ENCODE results near the gene GLA.

The GLA gene

DNA sequence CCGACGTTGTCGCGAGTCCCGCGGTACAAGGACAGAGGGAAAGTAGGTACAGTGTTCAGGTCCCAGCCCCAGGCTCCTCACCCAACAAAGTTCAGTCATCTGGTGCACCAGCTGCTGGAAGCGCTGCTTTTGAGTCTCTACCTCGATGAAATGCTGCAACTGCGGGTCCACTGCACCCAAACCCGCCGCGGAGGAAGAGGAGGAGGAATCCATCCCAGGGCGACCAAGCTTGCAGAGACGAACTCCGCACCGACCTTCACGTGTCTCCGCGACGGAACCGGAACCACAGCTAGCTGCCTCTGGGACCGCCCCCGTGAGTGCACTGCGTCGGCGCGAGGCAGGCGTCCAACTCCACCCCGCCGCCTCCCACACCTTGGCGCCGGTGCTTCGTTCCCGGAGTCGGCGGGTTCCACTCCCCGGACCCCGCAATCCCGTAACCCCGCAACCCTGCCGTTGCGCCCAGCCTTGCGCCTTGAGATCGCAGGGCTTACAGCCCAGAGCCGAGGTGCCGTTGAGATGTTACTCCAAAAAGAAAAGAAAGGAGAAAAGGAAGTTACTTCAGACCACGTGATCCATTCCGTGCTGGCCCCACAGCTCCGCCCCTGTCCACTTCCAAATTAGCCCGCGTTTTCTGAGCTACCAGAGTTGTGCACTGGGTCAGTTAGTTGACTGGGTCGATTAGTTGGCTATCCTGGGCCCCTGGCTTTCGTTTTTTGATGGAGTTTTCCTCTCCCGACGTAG is 59.1 kb downstream of the GLA start, which contains the start of gene TIMM8A:
Gene TIMM8A, minus strand, starts transcription at position 291 of the 741 bp plus-strand sequence. Its CDS starts 78 bp downstream, at position 213.
- peaks cover 14% of the 10 kb centered on the region for H3K4me1 ChIP-seq (ENCODE audit: low read length)
- H3K27ac ChIP-seq (ENCODE audit: low read length) = peak within 1 kb of the TSS; percentile 75
- peak within 1 kb of the TSS; percentile 98 for H3K4me3 ChIP-seq (ENCODE audit: low read length)
- H2AFZ ChIP-seq (ENCODE audit: low read depth, low read length) = peak within 1 kb of the TSS; percentile 98
- H3K4me2 ChIP-seq (ENCODE audit: low read length) = peak within 1 kb of the TSS; percentile 74
- TF ChIP-seq, protein P1, sequence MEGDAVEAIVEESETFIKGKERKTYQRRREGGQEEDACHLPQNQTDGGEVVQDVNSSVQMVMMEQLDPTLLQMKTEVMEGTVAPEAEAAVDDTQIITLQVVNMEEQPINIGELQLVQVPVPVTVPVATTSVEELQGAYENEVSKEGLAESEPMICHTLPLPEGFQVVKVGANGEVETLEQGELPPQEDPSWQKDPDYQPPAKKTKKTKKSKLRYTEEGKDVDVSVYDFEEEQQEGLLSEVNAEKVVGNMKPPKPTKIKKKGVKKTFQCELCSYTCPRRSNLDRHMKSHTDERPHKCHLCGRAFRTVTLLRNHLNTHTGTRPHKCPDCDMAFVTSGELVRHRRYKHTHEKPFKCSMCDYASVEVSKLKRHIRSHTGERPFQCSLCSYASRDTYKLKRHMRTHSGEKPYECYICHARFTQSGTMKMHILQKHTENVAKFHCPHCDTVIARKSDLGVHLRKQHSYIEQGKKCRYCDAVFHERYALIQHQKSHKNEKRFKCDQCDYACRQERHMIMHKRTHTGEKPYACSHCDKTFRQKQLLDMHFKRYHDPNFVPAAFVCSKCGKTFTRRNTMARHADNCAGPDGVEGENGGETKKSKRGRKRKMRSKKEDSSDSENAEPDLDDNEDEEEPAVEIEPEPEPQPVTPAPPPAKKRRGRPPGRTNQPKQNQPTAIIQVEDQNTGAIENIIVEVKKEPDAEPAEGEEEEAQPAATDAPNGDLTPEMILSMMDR (IDR thresholded peaks at IDR 0.05; ENCODE audit: low read depth, low read length) = no peak
- no peak for TF ChIP-seq EZH2phosphoT487 (IDR thresholded peaks at IDR 0.05; ENCODE audit: low read depth)
- no peaks in the 10 kb centered on the region for H3K9me3 ChIP-seq (ENCODE audit: insufficient read depth, low read length)
- H3K27me3 ChIP-seq (ENCODE audit: low read depth, low read length) = no peaks in the 10 kb centered on the region
- H3K9ac ChIP-seq (ENCODE audit: low read length) = peak within 1 kb of the TSS; percentile 91
- H3K36me3 ChIP-seq (replicated peaks; ENCODE audit: low read depth, low read length) = peaks cover 15% of the 10 kb centered on the region
- H3K79me2 ChIP-seq (ENCODE audit: low read length) = peaks cover 50% of the 10 kb centered on the region
- no peaks in the 10 kb centered on the region for H4K20me1 ChIP-seq (ENCODE audit: insufficient read depth, low read length)

DNA sequence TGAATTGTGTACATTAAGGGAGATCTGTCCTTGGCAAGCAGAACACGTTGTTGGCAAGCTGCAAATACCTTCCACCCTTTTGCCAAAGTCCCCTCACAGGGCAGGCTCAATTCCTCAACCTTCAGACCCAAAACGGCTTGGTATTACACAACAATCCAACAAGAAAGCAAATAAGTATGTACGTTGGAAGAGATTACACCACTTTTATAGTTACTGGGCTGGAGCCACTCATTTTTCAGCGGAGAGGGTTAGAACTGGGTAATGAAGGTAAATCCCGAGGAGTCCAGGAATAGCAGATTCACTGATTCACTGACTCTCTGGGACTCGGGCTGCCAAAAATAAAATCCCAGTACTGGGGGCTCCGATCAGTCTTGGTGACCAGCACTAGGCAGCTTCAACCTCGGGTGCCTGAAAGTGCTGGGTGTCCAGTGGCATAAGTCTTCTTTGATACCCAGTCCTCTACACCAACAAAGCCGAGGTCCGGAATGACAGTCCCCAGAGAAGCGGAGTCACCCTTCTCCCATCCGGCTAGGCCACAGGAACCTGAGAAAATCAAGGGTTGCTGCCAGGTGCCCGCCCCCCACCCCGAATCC is 59.8 kb downstream of the GLA start:
- no peak for TF ChIP-seq EZH2phosphoT487 (IDR thresholded peaks at IDR 0.05; ENCODE audit: low read depth)
- TF ChIP-seq, protein P1 (IDR thresholded peaks at IDR 0.05; ENCODE audit: low read depth, low read length) = no peak
- Histone ChIP-seq H2AFZ (ENCODE audit: low read depth, low read length) (0 out of 2 replicates have a peak overlapping the region, but pooled peaks have one; percentile 46), H3K4me2 (ENCODE audit: low read length) (peak overlapping the region; percentile 74), H3K4me1 (ENCODE audit: low read length) (peaks cover 14% of the 10 kb centered on the region), H3K9ac (ENCODE audit: low read length) (peak overlapping the region; percentile 91), H3K27ac (ENCODE audit: low read length) (peak overlapping the region; percentile 39), H4K20me1 (ENCODE audit: insufficient read depth, low read length) (no peaks in the 10 kb centered on the region), H3K36me3 (replicated peaks; ENCODE audit: low read depth, low read length) (peaks cover 8% of the 10 kb centered on the region), H3K9me3 (ENCODE audit: insufficient read depth, low read length) (no peaks in the 10 kb centered on the region), H3K79me2 (ENCODE audit: low read length) (peaks cover 54% of the 10 kb centered on the region), H3K27me3 (ENCODE audit: low read depth, low read length) (no peaks in the 10 kb centered on the region), H3K4me3 (ENCODE audit: low read length) (peak overlapping the region; percentile 98)

Measured in OCI-LY3 (cell line).